NOMO-1 (cell line): ENCODE results near the gene DNAJC25.
"Not testable (repeated sequence)": the region's sequence is repeated elsewhere in the genome, so short reads cannot be mapped to it uniquely, and the experiment has no call there.

Experiments used
- DNase-seq, 2 experiments: peaks; one replicate each; lab custom pipeline; 2025; ENCODE audit not compliant: unreplicated experiment in 2 of 2; lab: John Stamatoyannopoulos, UW

Gene DNAJC25

GRCh38 chr9:111663301-111663823 lies 32.2 kb downstream of the DNAJC25 start:
- no peak for DNase-seq

- DNase-seq = no peak
These were observed 37.0 kb downstream of the DNAJC25 start for GRCh38 chr9:111668026-111668573.

GRCh38 chr9:111668601-111669000 lies 37.5 kb downstream of the DNAJC25 start:
- not testable (repeated sequence) for DNase-seq

- no peak for DNase-seq
These were observed 43.2 kb downstream of the DNAJC25 start for GRCh38 chr9:111674319-111674718.

- no peak for DNase-seq
These were observed 45.0 kb downstream of the DNAJC25 start for GRCh38 chr9:111676116-111676515.

GRCh38 chr9:111678293-111678692 lies 47.2 kb downstream of the DNAJC25 start:
- DNase-seq = no peak

- DNase-seq = no peak
These were observed 48.1 kb downstream of the DNAJC25 start for GRCh38 chr9:111679199-111679598.

- no peak for DNase-seq
These were observed 52.3 kb downstream of the DNAJC25 start for GRCh38 chr9:111683392-111683791.

GRCh38 chr9:111691672-111692329 lies 60.7 kb downstream of the DNAJC25 start:
- peak; percentile 0 to 64 for DNase-seq

- no peak for DNase-seq
These were observed 65.7 kb downstream of the DNAJC25 start for GRCh38 chr9:111696796-111697195.

- DNase-seq = peak; percentile 1 to 35
These were observed 69.6 kb downstream of the DNAJC25 start for GRCh38 chr9:111700776-111701175.
